Right lobe of liver (tissue), 4 donors: ENCODE results near the gene NIPAL1.

Experiments used
- POLR2A ChIP-seq: fragments of 450-650 bp; IDR thresholded peaks from one replicate; pipeline ENCODE4 v1.6.1; 2017; ENCODE audit warnings: antibody characterized with exemption, mild to moderate bottlenecking
- TF ChIP-seq, protein P1 (sequence below), 4 donors: fragments of 200-600 bp in 3 of 4; fragments of 450-650 bp in 1 of 4; IDR thresholded peaks; one replicate each; pipeline versions ENCODE4 v1.5.1 to v1.8.0; 2016 to 2022; ENCODE audit warnings: antibody characterized with exemption in 4 of 4, mild to moderate bottlenecking in 2 of 4
- donor health status: DM: no; HTN: no; CAD: no.
- donor health status: DM: no; HTN: no; CAD: no.
- donor health status: DM: no; HTN: yes; CAD: no.

DNA sequence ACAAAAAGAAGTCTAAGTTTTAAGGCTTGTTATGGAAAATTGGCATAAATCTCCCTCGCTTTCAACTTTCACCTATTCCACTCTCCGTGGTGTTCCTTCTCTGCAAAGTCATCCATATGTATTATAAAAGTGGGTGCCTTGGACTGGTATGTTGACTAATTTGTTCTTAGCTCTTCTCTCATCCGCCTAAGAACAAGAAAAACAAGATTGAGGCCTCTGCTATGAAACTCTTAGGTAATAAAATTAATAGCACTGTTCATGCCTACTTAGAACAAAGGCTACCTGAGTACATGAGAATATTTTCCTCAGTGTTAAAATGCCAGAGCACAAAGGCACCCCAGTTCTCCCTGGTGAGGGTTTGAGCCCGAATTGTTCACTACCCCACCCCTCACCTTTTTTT is 1.4 kb upstream of the NIPAL1 start:
- TF ChIP-seq, protein P1, sequence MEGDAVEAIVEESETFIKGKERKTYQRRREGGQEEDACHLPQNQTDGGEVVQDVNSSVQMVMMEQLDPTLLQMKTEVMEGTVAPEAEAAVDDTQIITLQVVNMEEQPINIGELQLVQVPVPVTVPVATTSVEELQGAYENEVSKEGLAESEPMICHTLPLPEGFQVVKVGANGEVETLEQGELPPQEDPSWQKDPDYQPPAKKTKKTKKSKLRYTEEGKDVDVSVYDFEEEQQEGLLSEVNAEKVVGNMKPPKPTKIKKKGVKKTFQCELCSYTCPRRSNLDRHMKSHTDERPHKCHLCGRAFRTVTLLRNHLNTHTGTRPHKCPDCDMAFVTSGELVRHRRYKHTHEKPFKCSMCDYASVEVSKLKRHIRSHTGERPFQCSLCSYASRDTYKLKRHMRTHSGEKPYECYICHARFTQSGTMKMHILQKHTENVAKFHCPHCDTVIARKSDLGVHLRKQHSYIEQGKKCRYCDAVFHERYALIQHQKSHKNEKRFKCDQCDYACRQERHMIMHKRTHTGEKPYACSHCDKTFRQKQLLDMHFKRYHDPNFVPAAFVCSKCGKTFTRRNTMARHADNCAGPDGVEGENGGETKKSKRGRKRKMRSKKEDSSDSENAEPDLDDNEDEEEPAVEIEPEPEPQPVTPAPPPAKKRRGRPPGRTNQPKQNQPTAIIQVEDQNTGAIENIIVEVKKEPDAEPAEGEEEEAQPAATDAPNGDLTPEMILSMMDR (IDR thresholded peaks at IDR 0.05): no peak
- no peak for TF ChIP-seq POLR2A
